ENCODE measurements around the gene SUGP2.

SUGP2 gene

GRCh38 chr19:19006213-19006612 is 27.1 kb downstream of the SUGP2 start:
- no peak overlapping the region for H3K4me3 ChIP-seq (replicated peaks in 1 of 2; ENCODE audit: low read depth in 2 of 2, low read length in 2 of 2)
- no peak for TF ChIP-seq CTCF (IDR thresholded peaks at IDR 0.05; ENCODE audit: low read depth, low read length)
- peak in 1 of 2 donors; percentile 35 for DNase-seq (ENCODE audit: low read depth in 2 of 2)

DNA sequence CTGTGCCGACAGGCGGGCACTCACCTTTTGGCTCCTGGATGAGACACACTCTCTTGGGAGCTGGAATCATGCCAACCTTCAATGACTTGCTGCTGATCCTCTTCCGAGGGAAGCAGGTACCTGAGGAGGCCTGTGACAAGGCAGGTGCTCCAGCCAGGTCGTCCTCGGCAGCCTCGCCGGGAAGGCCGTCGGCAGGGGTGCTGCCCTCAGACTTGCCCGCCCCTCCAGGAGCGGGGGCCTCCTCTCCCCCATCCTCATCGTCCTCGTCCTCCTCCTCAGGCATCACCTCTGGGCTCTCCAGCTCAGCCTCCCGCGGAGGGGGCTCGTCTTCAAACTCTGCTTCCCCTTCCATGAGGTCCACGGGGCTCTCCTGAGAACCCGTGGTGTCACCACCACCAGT is 29.2 kb downstream of the SUGP2 start:
- no peak overlapping the region for H3K4me3 ChIP-seq (replicated peaks in 1 of 2; ENCODE audit: low read depth in 2 of 2, low read length in 2 of 2)
- no peak for TF ChIP-seq CTCF (IDR thresholded peaks at IDR 0.05; ENCODE audit: low read depth, low read length)
- DNase-seq (ENCODE audit: low read depth in 2 of 2): no peak

GRCh38 chr19:18999896-19000620 is 33.3 kb downstream of the SUGP2 start:
- peak; percentile 22 to 24 for DNase-seq (ENCODE audit: low read depth in 2 of 2)
- H3K4me3 ChIP-seq (replicated peaks in 1 of 2; ENCODE audit: low read depth in 2 of 2, low read length in 2 of 2): no peak overlapping the region
- TF ChIP-seq CTCF (IDR thresholded peaks at IDR 0.05; ENCODE audit: low read depth, low read length): peak; percentile 40

GRCh38 chr19:18999016-18999758 is 34.1 kb downstream of the SUGP2 start:
- peak; percentile 27 to 41 for DNase-seq (ENCODE audit: low read depth in 2 of 2)
- H3K4me3 ChIP-seq (replicated peaks in 1 of 2; ENCODE audit: low read depth in 2 of 2, low read length in 2 of 2): no peak overlapping the region
- no peak for TF ChIP-seq CTCF (IDR thresholded peaks at IDR 0.05; ENCODE audit: low read depth, low read length)

- DNase-seq (ENCODE audit: low read depth in 2 of 2): no peak
- H3K4me3 ChIP-seq (replicated peaks in 1 of 2; ENCODE audit: low read depth in 2 of 2, low read length in 2 of 2): no peak overlapping the region
- no peak for TF ChIP-seq CTCF (IDR thresholded peaks at IDR 0.05; ENCODE audit: low read depth, low read length)
Observed at GRCh38 chr19:18998276-18998675, 35.0 kb downstream of the SUGP2 start.

DNA sequence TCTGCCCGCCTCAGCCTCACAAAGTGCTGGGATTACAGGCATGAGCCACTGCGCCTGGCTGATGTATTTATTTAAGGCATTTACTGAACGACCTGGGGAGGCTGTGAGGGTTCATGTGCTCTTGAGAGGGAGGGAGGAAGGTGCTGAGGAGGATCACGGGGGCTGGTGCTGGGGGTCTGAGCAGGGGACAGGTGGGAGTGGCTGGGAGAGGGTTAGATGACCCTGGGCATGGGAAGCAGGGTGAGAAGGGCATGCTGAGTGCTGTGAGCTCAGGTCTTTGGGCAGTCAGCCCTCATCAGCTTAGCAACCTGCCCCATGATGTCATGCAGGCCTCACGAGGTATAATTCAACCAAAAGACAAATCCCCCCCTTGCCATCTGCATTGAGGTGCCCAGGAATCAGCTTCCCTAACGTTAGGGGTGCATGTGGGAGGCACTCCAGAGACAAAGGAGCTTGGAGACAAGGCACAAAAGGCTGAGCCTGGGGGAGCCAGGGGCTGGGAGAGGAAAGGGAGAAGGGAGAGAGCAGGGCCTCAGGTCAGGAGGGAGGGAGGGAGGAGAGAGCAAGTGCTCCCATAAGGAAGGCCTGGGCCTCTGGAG is 36.4 kb downstream of the SUGP2 start:
- no peak for TF ChIP-seq CTCF (IDR thresholded peaks at IDR 0.05; ENCODE audit: low read depth, low read length)

More for the DNA sequence above, 36.4 kb downstream of the SUGP2 start:
- no peak for DNase-seq (ENCODE audit: low read depth in 2 of 2)
- H3K4me3 ChIP-seq (replicated peaks in 1 of 2; ENCODE audit: low read depth in 2 of 2, low read length in 2 of 2): no peak overlapping the region

Measured in cardiac fibroblast (primary cell).